Measurements from ENCODE around the gene TCF4.

DNA sequence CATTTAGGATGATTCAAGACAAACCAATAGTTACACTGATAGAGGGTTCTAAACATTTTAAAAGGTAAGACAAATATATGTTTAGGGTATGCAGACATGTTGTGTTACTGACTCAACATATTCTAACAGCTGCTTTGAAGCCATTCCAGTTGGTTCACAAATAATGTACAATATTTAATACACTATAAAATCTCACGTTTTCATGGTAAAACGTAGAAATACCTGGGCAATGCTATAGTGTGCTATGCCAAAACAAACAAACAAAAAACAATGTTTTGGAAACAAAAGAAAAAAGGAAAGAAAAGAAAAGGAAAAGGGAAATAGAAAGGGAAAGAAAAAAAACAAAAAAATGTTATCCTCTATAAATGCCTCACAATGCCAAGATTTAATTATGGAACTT lies 277.1 kb downstream of the TCF4 start:
- TF ChIP-seq, protein P1, sequence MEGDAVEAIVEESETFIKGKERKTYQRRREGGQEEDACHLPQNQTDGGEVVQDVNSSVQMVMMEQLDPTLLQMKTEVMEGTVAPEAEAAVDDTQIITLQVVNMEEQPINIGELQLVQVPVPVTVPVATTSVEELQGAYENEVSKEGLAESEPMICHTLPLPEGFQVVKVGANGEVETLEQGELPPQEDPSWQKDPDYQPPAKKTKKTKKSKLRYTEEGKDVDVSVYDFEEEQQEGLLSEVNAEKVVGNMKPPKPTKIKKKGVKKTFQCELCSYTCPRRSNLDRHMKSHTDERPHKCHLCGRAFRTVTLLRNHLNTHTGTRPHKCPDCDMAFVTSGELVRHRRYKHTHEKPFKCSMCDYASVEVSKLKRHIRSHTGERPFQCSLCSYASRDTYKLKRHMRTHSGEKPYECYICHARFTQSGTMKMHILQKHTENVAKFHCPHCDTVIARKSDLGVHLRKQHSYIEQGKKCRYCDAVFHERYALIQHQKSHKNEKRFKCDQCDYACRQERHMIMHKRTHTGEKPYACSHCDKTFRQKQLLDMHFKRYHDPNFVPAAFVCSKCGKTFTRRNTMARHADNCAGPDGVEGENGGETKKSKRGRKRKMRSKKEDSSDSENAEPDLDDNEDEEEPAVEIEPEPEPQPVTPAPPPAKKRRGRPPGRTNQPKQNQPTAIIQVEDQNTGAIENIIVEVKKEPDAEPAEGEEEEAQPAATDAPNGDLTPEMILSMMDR (IDR thresholded peaks at IDR 0.05; ENCODE audit: low read depth, low read length, missing input control), result no peak
- TF ChIP-seq RXRA (IDR thresholded peaks at IDR 0.05), result no peak
